Measurements from ENCODE around the gene EXT2. TPM values are rescaled to one million over a fixed set of nuclear protein-coding genes. Genes with fewer than 3 reads are reported as not detected.

The EXT2 gene
- total RNA-seq, 1 donor from 2014 or later, result 24.5 TPM

GRCh38 chr11:44078794-44079193, 16.7 kb upstream of the EXT2 start:
- Histone ChIP-seq H3K9me3 (replicated peaks) (no peaks in the 10 kb centered on the region), H3K27ac (replicated peaks) (no peak overlapping the region), H3K4me1 (no peaks in the 10 kb centered on the region), H3K27me3 (ENCODE audit: low read depth) (no peaks in the 10 kb centered on the region), H3K36me3 (peaks cover 72% of the 10 kb centered on the region), H3K4me3 (no peak overlapping the region)
- DNase-seq, result no peak
- TF ChIP-seq CTCF (IDR thresholded peaks at IDR 0.05; ENCODE audit: borderline replicate concordance), result no peak
- intact Hi-C loops (cut with micrococcal nuclease), result no loop called here

GRCh38 chr11:44079376-44079775, 16.1 kb upstream of the EXT2 start:
- H3K4me3 ChIP-seq, result no peak overlapping the region
- H3K9me3 ChIP-seq (replicated peaks), result no peaks in the 10 kb centered on the region
- H3K27me3 ChIP-seq (ENCODE audit: low read depth), result no peaks in the 10 kb centered on the region
- intact Hi-C loops (cut with micrococcal nuclease), result no loop called here
- no peak for DNase-seq
- H3K4me1 ChIP-seq, result no peaks in the 10 kb centered on the region
- H3K27ac ChIP-seq (replicated peaks), result no peak overlapping the region
- peaks cover 72% of the 10 kb centered on the region for H3K36me3 ChIP-seq
- TF ChIP-seq CTCF (IDR thresholded peaks at IDR 0.05; ENCODE audit: borderline replicate concordance), result no peak

- H3K27me3 ChIP-seq (ENCODE audit: low read depth), result no peaks in the 10 kb centered on the region
- no peaks in the 10 kb centered on the region for H3K4me1 ChIP-seq
- peaks cover 59% of the 10 kb centered on the region for H3K36me3 ChIP-seq
- H3K9me3 ChIP-seq (replicated peaks), result peaks cover 3% of the 10 kb centered on the region
- no peak for DNase-seq
- H3K4me3 ChIP-seq, result no peak overlapping the region
- intact Hi-C loops (cut with micrococcal nuclease), result no loop called here
- H3K27ac ChIP-seq (replicated peaks), result no peak overlapping the region
- no peak for TF ChIP-seq CTCF (IDR thresholded peaks at IDR 0.05; ENCODE audit: borderline replicate concordance)
Measured at GRCh38 chr11:44080951-44081350, 14.5 kb upstream of the EXT2 start.

- peaks cover 44% of the 10 kb centered on the region for H3K36me3 ChIP-seq
- H3K4me1 ChIP-seq, result no peaks in the 10 kb centered on the region
- H3K4me3 ChIP-seq, result no peak overlapping the region
- no peaks in the 10 kb centered on the region for H3K27me3 ChIP-seq (ENCODE audit: low read depth)
- intact Hi-C loops (cut with micrococcal nuclease), result no loop called here
- no peak overlapping the region for H3K27ac ChIP-seq (replicated peaks)
- H3K9me3 ChIP-seq (replicated peaks), result peaks cover 3% of the 10 kb centered on the region
- no peak for TF ChIP-seq CTCF (IDR thresholded peaks at IDR 0.05; ENCODE audit: borderline replicate concordance)
- DNase-seq, result no peak
Measured at GRCh38 chr11:44082645-44083044, 12.8 kb upstream of the EXT2 start.

- TF ChIP-seq CTCF (IDR thresholded peaks at IDR 0.05; ENCODE audit: borderline replicate concordance), result no peak
- intact Hi-C loops (cut with micrococcal nuclease), result no loop called here
- no peak for DNase-seq
- no peaks in the 10 kb centered on the region for H3K27me3 ChIP-seq (ENCODE audit: low read depth)
- no peak overlapping the region for H3K4me3 ChIP-seq
- H3K9me3 ChIP-seq (replicated peaks), result peaks cover 3% of the 10 kb centered on the region
- H3K36me3 ChIP-seq, result peaks cover 39% of the 10 kb centered on the region
- H3K4me1 ChIP-seq, result no peaks in the 10 kb centered on the region
- no peak overlapping the region for H3K27ac ChIP-seq (replicated peaks)
Measured at GRCh38 chr11:44083433-44083832, 12.0 kb upstream of the EXT2 start.

- Histone ChIP-seq H3K27me3 (ENCODE audit: low read depth) (no peaks in the 10 kb centered on the region), H3K4me3 (no peak overlapping the region), H3K9me3 (replicated peaks) (peaks cover 3% of the 10 kb centered on the region), H3K4me1 (no peaks in the 10 kb centered on the region), H3K36me3 (peaks cover 38% of the 10 kb centered on the region), H3K27ac (replicated peaks) (no peak overlapping the region)
- TF ChIP-seq CTCF (IDR thresholded peaks at IDR 0.05; ENCODE audit: borderline replicate concordance), result no peak
- intact Hi-C loops (cut with micrococcal nuclease), result no loop called here
- no peak for DNase-seq
Measured at GRCh38 chr11:44083906-44084305, 11.6 kb upstream of the EXT2 start.
